Suprapubic skin (tissue), 4 donors: Measurements from ENCODE around the gene PCYOX1L. TPM values are rescaled to one million over a fixed set of nuclear protein-coding genes. Genes with fewer than 3 reads are reported as not detected.

ENCODE experiments used
- DNase-seq, 2 donors: peaks; one replicate each; pipeline ENCODE4 v3.0.0-alpha.2; 2019; ENCODE audit warnings: low spot score in 2 of 2
- H3K27ac ChIP-seq: fragments of 200-600 bp; sonication (generic); one replicate; pipeline ENCODE4 v1.5.1; 2019
- H3K27me3 ChIP-seq: fragments of 200-600 bp; sonication (generic); one replicate; pipeline ENCODE4 v1.5.1; 2019
- H3K36me3 ChIP-seq: fragments of 200-600 bp; sonication (generic); one replicate; pipeline ENCODE4 v1.5.1; 2019
- H3K4me1 ChIP-seq: fragments of 200-600 bp; sonication (generic); one replicate; pipeline ENCODE4 v1.5.1; 2019
- H3K4me3 ChIP-seq: fragments of 200-600 bp; sonication (generic); one replicate; pipeline ENCODE4 v1.5.1; 2019; ENCODE audit warnings: mild to moderate bottlenecking
- H3K9me3 ChIP-seq: fragments of 200-600 bp; sonication (generic); one replicate; pipeline ENCODE4 v1.5.1; 2019
- EP300 ChIP-seq: sonication (generic); formaldehyde crosslinking; IDR thresholded peaks from one replicate; pipeline ENCODE4 v1.6.1; 2017; ENCODE audit warnings: antibody characterized with exemption
- POLR2A ChIP-seq, 2 donors: fragments of 450-650 bp; IDR thresholded peaks; one replicate each; pipeline ENCODE4 v1.6.1; 2017; ENCODE audit warnings: antibody characterized with exemption in 2 of 2, mild to moderate bottlenecking in 2 of 2, moderate library complexity in 2 of 2
- POLR2AphosphoS5 ChIP-seq, 3 donors: sonication (generic); formaldehyde crosslinking; IDR thresholded peaks; one replicate each; pipeline ENCODE4 v1.6.1; 2017; ENCODE audit warnings: antibody characterized with exemption in 3 of 3
- WGBS: methylation state at CpG from one replicate; pipeline ENCODE4 v1.1.5; 2018; 5-methylcytosine and 5-hydroxymethylcytosine counted together
- total RNA-seq, 4 donors: library from RNA; depleted of rRNA; stranded (reverse); fragments of >200 nt; gene quantifications; one replicate each; pipeline ENCODE4 v1.1.0, GENCODE V29; 2016
- TF ChIP-seq, protein P1 (sequence below), 2 donors: fragments of 200-600 bp in 1 of 2; fragments of 450-650 bp in 1 of 2; sonication (generic) in 1 of 2; IDR thresholded peaks; one replicate each; pipeline ENCODE4 v1.5.1; 2016 to 2019; ENCODE audit warnings: antibody characterized with exemption in 2 of 2, mild to moderate bottlenecking in 1 of 2, moderate library complexity in 1 of 2

PCYOX1L gene
- total RNA-seq, 4 donors from 2014 or later: 4.5 to 11.8 (median 5.8) TPM

DNA sequence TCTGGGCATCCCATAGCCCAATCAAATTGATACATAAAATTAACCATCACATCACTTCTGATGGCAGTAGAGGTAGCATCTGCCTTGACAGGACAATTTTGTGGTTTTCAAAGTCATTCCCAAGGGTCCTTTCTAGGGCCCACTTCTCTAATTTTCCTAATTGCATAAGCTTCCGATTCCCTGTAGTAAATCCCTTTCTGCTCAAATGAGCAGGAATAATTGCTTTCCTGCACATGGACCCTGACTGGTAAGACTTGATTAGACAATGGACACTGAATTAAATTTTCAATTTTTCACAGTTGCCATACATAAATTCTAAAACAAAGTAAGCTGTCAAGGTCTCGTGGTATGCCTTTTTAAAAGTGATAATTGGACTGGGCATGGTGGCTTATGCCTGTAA is 43.2 kb downstream of the PCYOX1L start:
- no peaks in the 10 kb centered on the region for H3K4me1 ChIP-seq
- H3K27ac ChIP-seq: no peak overlapping the region
- no peaks in the 10 kb centered on the region for H3K36me3 ChIP-seq
- H3K9me3 ChIP-seq: no peaks in the 10 kb centered on the region
- 93% methylated on average over 2 of the region's 2 CpGs for WGBS
- no peak overlapping the region for H3K4me3 ChIP-seq
- DNase-seq: no peak
- H3K27me3 ChIP-seq: no peaks in the 10 kb centered on the region
- no peak for TF ChIP-seq POLR2A (IDR thresholded peaks at IDR 0.05)
- TF ChIP-seq, protein P1, sequence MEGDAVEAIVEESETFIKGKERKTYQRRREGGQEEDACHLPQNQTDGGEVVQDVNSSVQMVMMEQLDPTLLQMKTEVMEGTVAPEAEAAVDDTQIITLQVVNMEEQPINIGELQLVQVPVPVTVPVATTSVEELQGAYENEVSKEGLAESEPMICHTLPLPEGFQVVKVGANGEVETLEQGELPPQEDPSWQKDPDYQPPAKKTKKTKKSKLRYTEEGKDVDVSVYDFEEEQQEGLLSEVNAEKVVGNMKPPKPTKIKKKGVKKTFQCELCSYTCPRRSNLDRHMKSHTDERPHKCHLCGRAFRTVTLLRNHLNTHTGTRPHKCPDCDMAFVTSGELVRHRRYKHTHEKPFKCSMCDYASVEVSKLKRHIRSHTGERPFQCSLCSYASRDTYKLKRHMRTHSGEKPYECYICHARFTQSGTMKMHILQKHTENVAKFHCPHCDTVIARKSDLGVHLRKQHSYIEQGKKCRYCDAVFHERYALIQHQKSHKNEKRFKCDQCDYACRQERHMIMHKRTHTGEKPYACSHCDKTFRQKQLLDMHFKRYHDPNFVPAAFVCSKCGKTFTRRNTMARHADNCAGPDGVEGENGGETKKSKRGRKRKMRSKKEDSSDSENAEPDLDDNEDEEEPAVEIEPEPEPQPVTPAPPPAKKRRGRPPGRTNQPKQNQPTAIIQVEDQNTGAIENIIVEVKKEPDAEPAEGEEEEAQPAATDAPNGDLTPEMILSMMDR (IDR thresholded peaks at IDR 0.05): no peak
- TF ChIP-seq POLR2AphosphoS5 (IDR thresholded peaks at IDR 0.05): no peak
- TF ChIP-seq EP300: no peak

- Histone ChIP-seq H3K27ac (no peak overlapping the region), H3K27me3 (no peaks in the 10 kb centered on the region), H3K4me3 (no peak overlapping the region), H3K36me3 (no peaks in the 10 kb centered on the region), H3K4me1 (peaks cover 5% of the 10 kb centered on the region), H3K9me3 (no peaks in the 10 kb centered on the region)
- no peak for DNase-seq
- TF ChIP-seq, protein P1 (IDR thresholded peaks at IDR 0.05): no peak
- TF ChIP-seq EP300 (no peak), POLR2A (IDR thresholded peaks at IDR 0.05) (no peak), POLR2AphosphoS5 (IDR thresholded peaks at IDR 0.05) (no peak)
- 93% methylated on average over 3 of the region's 3 CpGs for WGBS
Measured at GRCh38 chr5:149402291-149402690, 44.4 kb downstream of the PCYOX1L start.

GRCh38 chr5:149403923-149404745 is 46.3 kb downstream of the PCYOX1L start:
- Histone ChIP-seq H3K36me3 (no peaks in the 10 kb centered on the region), H3K9me3 (no peaks in the 10 kb centered on the region), H3K4me1 (peaks cover 9% of the 10 kb centered on the region), H3K27me3 (no peaks in the 10 kb centered on the region), H3K4me3 (no peak overlapping the region), H3K27ac (no peak overlapping the region)
- TF ChIP-seq EP300: no peak
- TF ChIP-seq, protein P1 (IDR thresholded peaks at IDR 0.05): no peak
- no peak for TF ChIP-seq POLR2AphosphoS5 (IDR thresholded peaks at IDR 0.05)
- DNase-seq: no peak
- 87% methylated on average over 15 of the region's 15 CpGs for WGBS

DNA sequence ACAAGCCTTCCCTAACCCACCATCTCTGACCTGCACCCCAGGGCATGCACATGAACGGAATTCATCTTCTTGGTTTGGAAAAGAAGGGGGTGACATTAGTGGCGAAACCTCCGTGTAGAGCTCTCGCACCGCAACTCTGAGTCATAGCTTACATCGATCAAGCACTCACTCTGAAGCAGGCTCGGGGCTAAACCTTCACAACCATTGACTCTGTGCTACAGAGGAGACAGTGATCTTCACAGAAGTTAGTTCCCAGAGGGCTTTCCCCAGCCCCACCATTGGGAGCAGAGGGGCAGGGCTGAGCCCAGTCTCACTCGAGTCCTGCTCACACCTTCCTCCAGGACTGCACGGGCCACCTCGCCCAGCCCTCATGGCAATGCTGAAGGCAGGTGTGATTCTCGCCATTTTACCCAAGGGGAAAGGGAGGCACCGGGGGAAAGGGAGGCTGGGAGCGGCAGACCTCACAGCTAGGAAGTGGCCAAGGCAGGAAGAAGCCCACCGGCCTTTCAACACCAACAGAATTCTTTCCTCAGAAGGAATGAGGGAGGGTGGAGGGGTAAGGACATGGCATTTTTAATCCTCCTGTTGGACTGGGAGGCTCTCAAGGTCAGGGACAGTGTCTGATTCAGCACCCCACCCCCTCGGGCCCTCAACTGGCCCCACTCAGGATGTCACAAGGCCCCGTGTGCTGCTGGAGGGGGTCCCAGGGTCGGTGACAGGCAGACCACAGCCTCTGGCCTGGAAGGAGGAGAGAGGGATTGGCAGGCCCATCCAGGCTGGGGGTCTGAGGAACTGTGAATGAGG is 47.1 kb downstream of the PCYOX1L start:
- H3K27ac ChIP-seq: peak overlapping the region; percentile 69
- 67% methylated on average over 16 of the region's 17 CpGs for WGBS
- peaks cover 9% of the 10 kb centered on the region for H3K4me1 ChIP-seq
- H3K4me3 ChIP-seq: no peak overlapping the region
- no peaks in the 10 kb centered on the region for H3K9me3 ChIP-seq
- no peaks in the 10 kb centered on the region for H3K27me3 ChIP-seq
- no peaks in the 10 kb centered on the region for H3K36me3 ChIP-seq
- no peak for DNase-seq
- TF ChIP-seq EP300: no peak
- no peak for TF ChIP-seq POLR2A (IDR thresholded peaks at IDR 0.05)
- TF ChIP-seq POLR2AphosphoS5 (IDR thresholded peaks at IDR 0.05): no peak
- TF ChIP-seq, protein P1 (IDR thresholded peaks at IDR 0.05): no peak
